Measurements from ENCODE around the gene IMPA2.

IMPA2 gene

GRCh38 chr18:11990539-11990938, 9.2 kb downstream of the IMPA2 start:
- DNase-seq (ENCODE audit: low spot score): no peak

GRCh38 chr18:11991021-11991795, 9.9 kb downstream of the IMPA2 start:
- DNase-seq (ENCODE audit: low spot score): no peak

GRCh38 chr18:11992096-11992790, 10.9 kb downstream of the IMPA2 start:
- DNase-seq (ENCODE audit: low spot score): no peak

GRCh38 chr18:11993264-11993916, 12.1 kb downstream of the IMPA2 start:
- no peak for DNase-seq (ENCODE audit: low spot score)

GRCh38 chr18:11994336-11994702, 13.0 kb downstream of the IMPA2 start:
- no peak for DNase-seq (ENCODE audit: low spot score)

- no peak for DNase-seq (ENCODE audit: low spot score)
Observed at GRCh38 chr18:11994703-11995444, 13.6 kb downstream of the IMPA2 start.

GRCh38 chr18:11995445-11996189, 14.3 kb downstream of the IMPA2 start:
- peak; percentile 87 for DNase-seq (ENCODE audit: low spot score)

- peak; percentile 22 for DNase-seq (ENCODE audit: low spot score)
Observed at GRCh38 chr18:11996190-11996754, 15.0 kb downstream of the IMPA2 start.

- DNase-seq (ENCODE audit: low spot score): no peak
Observed at GRCh38 chr18:11996907-11997306, 15.6 kb downstream of the IMPA2 start.

GRCh38 chr18:11997466-11997865, 16.2 kb downstream of the IMPA2 start:
- DNase-seq (ENCODE audit: low spot score): peak; percentile 24

GRCh38 chr18:11998193-11998592, 16.9 kb downstream of the IMPA2 start:
- peak; percentile 25 for DNase-seq (ENCODE audit: low spot score)

GRCh38 chr18:11999429-11999828, 18.1 kb downstream of the IMPA2 start:
- peak; percentile 38 for DNase-seq (ENCODE audit: low spot score)

GRCh38 chr18:12000072-12000659, 18.9 kb downstream of the IMPA2 start:
- DNase-seq (ENCODE audit: low spot score): no peak

GRCh38 chr18:12001421-12001820, 20.1 kb downstream of the IMPA2 start:
- DNase-seq (ENCODE audit: low spot score): no peak

GRCh38 chr18:12003894-12004293, 22.6 kb downstream of the IMPA2 start:
- no peak for DNase-seq (ENCODE audit: low spot score)

- peak; percentile 28 for DNase-seq (ENCODE audit: low spot score)
Observed at GRCh38 chr18:12005538-12006487, 24.5 kb downstream of the IMPA2 start.

GRCh38 chr18:12006488-12006840, 25.2 kb downstream of the IMPA2 start:
- DNase-seq (ENCODE audit: low spot score): no peak

- DNase-seq (ENCODE audit: low spot score): no peak
Observed at GRCh38 chr18:12007063-12007462, 25.8 kb downstream of the IMPA2 start.

GRCh38 chr18:12008181-12008767, 27.0 kb downstream of the IMPA2 start:
- DNase-seq (ENCODE audit: low spot score): peak; percentile 15
